GM18873 (cell line): ENCODE results near the gene REPIN1.

Experiments
- ATAC-seq: cut with Tn5 transposase; IDR thresholded peaks from one replicate; pipeline ENCODE4 v1.9.1; 2021; ENCODE audit warnings: mild to moderate bottlenecking, moderate library complexity, moderate number of reproducible peaks; ENCODE audit not compliant: unreplicated experiment, low FRiP score

Gene REPIN1

DNA sequence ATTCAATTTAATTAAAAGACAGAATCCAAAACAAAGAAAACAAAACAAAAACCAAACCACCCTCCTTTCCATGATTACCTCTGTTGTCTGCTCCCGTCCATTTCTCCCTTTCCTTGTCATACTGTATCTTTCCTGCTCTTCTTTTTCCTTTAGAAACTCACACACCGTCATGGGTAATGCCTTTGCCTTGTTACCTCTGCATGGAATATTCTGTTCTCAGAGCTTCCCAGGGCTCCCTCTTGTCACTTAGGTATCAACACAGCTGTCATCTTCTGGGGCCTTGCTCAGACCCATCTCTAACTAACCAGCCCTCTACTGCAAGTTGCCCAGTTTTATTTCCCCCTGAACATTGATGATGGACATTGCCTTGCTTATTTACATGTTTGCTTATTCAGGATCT is 51.6 kb downstream of the REPIN1 start:
- ATAC-seq: no peak

- peak; percentile 97 for ATAC-seq
These were observed 52.5 kb downstream of the REPIN1 start for GRCh38 chr7:150420987-150421674.

GRCh38 chr7:150421831-150422230 is 53.2 kb downstream of the REPIN1 start:
- ATAC-seq: no peak
